Stimulated activated CD8-positive, alpha-beta memory T cell treated with anti-CD3 and anti-CD28 coated beads, Interleukin-12 subunit alpha, Interleukin-12 subunit beta, amount 100 ng/mL, for 4 hours (primary cell): ENCODE measurements around the gene HRK.
"Not testable (repeated sequence)": the region's sequence is repeated elsewhere in the genome, so short reads cannot be mapped to it uniquely, and the experiment has no call there.

Experiments
- DNase-seq: peaks from one replicate; pipeline ENCODE4 v3.0.0-alpha.2; 2020; ENCODE audit warnings: low read depth

Gene HRK

GRCh38 chr12:116818341-116818856, 62.8 kb downstream of the HRK start:
- no peak for DNase-seq

GRCh38 chr12:116814766-116815165, 66.5 kb downstream of the HRK start:
- not testable (repeated sequence) for DNase-seq

DNA sequence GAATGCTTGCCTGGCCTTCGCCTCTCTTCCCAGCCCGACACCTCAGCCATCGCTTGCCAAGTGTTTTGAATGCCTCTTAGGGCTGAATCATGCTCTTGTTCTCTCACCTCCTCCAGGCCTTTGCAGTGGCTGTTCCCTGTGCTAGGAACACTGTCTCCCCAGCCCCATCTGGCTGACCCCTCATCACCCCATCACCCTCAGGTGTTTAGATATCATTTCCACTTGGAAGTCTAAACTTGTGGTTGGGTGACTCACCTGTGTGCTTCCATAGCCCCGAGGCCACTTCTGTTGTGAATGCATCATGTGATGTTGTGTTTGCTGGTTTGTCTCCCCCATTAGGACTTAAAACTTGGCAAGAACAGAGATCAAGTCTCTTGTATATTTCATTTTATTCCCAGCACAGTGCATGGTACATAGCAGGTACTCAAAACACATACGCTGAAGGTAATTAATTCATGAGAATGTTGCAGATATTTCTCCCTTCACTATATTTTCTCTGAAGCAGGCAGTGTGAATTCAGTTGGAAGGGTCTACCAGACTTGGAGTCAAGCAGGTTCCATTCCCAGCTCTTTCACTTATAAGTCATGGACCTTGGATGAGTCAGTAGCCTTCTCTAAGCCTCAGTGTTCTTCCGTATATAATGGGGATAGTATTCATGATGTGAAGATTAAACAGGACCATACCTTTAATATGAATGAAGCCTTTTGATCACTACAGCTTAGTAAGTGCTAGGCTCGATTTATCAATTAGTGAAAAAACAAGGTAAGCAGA, 67.8 kb downstream of the HRK start:
- no peak for DNase-seq

DNA sequence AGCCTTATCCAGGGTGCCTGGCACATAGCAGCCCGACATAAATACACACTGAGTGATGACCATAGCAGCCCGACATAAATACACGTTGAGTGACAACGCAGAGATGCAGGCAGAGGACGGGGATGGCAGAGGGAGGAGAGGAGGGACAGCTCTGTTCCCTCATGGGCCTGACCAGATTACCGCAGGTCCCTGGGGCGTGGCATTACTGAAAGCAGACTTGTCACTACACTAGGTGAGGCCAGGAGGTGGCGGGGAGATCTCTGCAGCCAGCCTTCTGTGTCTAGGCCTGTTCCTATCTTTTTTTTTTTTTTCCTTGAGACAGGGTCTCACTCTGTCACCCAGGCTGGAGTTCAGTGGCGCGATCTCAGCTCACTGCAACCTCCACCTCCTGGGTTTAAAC, 69.0 kb downstream of the HRK start:
- DNase-seq: no peak

GRCh38 chr12:116808113-116809105, 72.8 kb downstream of the HRK start:
- DNase-seq: no peak

DNA sequence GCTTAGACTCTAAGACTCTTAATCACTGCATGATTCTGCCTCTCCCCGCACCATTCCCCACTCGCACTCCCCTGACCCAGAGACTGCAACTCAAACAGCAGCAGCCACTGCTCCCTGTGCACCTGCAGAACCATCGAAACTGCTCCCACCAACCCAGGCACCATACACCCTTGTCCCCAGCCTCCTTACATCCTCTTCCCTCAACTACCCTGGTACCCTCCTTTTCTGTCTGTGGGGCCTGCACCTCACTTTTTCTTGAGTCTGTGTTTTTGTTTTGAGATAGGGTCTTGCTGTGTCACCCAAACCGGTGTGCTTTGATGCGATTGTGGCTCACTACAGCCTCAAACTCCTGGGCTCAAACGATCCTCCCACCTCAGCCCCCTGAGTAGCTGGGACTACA, 73.7 kb downstream of the HRK start:
- no peak for DNase-seq

- no peak for DNase-seq
Measured at GRCh38 chr12:116806845-116807440, 74.3 kb downstream of the HRK start.
